HG03039 (cell line): ENCODE results near the gene MINDY1.

Experiments
- ATAC-seq: cut with Tn5 transposase; IDR thresholded peaks from one replicate; pipeline ENCODE4 v1.9.1; 2021; ENCODE audit warnings: mild to moderate bottlenecking, moderate library complexity; ENCODE audit not compliant: unreplicated experiment

The MINDY1 gene

DNA sequence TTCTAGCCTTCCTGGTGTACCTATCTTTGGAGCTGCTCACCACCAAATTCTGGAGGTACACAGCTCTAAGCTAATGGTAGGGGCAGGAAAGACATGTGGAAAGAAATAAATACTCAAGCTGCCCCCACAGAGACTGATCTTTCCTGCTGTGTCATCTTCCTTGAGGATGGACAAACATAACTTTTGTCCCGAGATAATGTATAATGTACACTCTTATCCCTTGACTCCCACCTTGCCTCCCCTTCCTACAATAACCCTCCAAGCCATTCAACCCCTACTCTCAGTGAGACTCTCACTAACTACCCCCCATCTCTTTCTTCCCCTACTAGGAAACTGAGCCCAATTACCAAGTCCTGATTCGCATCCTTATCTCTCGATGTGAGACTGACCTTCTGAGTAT, 12.5 kb downstream of the MINDY1 start:
- no peak for ATAC-seq

DNA sequence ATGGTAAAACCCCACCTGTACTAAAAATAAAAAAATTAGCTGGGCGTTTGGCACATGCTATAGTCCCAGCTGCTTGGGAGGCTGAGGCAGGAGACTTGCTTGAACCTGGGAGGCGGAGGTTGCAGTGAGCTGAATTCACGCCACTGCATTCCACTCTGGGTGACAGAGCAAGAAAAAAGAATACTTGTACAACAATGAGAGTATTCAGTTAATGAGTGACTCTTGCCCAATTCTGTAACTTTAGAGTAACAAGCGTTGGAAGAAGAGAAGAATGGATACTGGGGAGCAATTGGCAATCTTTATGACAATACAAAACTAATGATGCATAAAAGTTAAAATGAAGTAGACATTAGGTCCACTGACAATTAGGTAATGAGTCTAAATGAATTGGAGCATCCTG, 14.1 kb downstream of the MINDY1 start:
- no peak for ATAC-seq

DNA sequence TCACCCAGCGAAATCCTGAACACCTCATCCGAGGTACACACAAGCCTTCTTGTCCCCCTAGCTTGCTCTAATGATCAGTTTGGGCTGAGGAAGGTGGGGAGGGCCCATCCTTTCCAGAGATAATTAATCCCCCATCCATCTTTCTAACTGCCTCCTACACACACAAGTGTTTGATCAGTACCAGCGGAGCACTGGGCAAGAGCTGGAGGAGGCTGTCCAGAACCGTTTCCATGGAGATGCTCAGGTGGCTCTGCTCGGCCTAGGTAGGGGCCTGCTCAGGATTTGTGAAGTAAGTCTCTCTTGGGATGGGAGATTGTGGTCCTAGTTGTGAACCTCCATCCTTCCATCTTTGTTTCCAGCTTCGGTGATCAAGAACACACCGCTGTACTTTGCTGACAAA, 18.8 kb downstream of the MINDY1 start:
- ATAC-seq = no peak

DNA sequence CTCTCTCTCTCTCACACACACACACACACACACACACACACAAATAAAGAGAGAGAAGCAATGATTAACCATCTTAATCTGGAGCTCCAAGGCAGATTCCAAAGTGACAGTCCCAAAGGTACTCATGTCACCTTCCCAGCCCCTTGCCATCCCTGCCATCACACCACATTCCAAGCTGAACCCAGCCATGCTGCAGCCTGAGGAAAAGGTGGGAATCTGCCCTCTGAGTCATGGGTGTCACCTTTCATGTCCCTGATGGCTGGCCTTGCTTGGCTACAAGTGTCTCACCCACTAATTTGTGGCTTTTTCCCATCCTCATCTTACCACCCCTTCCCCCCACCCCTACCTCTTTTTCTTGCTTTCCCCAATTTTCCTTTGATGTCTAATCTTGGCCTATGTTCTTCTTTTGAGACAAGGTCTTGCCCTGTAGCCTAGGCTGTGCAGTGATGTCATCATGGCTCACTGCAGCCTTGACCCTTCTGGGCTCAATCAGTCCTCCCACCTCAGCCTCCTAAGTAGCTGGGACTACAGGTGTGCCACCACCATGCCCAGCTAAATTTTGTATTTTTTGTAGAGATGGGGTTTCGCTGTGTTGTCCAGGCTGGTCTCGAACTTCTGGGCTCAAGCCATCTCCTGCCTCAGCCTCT, 21.4 kb downstream of the MINDY1 start:
- no peak for ATAC-seq

DNA sequence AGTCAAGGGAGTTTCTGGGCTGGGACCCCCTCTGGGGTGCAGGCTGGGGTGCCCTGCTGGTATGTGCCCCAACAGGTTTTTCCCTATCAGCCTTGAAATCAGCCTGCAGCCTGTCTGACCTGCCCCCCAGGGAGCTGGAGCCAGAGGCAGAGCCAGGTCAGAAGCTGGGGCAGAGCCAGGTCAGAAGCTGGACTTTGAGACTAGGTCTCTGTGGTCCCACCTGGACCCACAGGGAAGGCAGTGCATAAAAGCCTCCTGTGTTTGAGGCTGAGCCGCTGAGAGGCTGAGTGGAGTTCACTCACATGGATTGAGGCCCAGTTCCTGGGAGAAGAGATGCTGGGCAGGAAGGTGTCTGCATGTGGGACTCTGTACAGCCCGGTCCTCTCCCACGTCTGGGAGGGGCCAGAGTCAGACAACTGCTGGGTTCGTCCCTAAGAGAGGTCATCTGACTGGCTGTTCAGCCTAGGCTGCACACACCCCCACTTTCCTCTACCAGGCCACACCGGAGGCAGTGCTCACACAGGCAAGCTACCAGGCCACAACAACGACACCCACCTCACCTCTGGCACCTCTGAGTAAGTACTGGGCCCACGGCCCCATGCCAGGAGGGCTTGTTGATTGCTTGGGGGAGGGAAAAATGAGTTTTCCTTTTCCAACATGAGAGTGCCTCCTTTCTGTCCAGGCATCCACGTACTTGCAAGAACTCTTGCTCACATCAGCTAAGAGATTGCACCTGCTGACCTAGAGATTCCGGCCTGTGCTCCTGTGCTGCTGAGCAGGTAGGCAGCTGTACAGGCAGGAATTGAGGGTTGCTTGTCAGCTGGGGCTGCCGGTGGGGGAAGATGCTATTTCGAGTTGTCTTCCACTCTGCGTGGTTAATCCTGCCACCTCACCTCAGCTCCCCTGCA, 24.6 kb downstream of the MINDY1 start, which contains the start of gene ANXA9:
Gene ANXA9, plus strand, starts transcription at position 488 of the 908 bp plus-strand sequence. CDS start 814 bp downstream, outside the sequence.
- no peak for ATAC-seq

DNA sequence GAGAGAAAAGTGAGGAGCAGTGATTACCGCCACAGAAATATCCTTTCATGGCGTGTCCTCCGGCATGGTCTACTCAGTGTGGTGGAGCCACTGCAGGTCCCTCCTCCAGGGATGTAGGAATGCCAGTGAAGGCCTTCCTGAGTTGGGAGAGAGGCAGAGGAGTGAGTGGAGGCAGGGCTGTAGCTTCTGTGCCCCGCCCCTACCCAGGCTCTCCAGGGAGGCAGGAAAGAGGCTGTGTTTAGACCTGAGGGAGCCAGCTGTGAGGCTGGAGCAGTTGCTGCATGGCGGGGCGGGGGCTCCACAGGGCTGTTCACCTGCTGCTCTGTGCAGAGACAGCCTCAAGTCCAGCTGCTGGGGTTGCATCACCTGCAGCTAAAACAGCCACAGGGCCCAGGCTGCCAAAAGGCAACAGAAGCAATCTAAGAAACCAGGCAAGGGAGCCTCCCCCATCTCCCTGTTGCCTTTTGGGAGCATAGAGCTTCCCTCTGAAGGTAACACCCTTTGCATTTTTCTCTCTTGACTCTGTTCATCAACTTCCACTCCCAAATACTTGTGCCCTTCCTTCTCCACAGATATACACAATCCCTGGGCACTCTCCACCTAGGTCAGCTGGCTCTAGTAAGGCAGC, 25.4 kb downstream of the MINDY1 start:
- ATAC-seq = no peak

DNA sequence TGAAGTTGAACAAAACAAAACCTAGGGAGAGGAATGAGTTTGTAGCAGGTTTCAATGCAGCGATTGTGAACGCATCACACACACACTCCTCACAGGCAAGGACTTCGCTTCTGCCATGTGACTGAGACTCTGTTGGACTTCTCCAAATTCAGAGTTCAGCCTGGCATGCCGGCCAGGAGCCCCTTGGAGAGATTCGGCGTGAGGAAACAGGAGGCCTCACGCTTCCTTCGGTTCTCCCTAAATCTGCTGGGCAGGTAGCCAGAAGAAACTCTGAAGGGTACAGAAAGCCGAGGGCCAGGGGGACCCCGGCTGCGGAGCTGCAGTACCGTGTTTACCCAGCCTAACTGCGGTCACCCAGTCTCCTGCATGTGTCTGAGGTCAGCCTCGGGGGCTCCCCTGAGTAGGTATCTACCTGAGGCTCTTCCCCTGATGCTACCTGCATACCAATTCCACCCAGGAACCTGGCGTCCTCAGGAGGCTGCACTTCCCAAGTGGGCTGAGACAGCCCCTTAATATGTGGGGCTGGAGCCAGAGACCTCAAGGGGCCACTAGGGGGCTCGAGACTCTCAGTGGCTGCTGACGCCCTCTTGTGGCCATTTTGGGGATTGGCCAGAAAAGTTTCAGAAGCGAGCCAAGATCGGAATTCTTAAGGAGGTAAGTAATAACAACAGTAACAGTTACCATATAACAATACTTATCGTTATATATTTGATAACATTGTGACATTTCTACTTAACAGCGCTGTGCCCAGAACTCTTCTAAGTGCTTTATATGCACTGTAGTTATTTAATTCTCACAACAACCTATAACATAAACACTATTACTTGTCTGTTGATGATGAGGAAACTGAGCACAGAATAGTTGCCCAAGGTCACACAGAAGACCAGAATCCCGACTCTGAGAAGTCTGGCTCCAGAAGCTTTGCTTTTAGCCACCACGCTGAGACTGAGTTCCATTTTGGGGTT, 27.3 kb downstream of the MINDY1 start:
- ATAC-seq = no peak

DNA sequence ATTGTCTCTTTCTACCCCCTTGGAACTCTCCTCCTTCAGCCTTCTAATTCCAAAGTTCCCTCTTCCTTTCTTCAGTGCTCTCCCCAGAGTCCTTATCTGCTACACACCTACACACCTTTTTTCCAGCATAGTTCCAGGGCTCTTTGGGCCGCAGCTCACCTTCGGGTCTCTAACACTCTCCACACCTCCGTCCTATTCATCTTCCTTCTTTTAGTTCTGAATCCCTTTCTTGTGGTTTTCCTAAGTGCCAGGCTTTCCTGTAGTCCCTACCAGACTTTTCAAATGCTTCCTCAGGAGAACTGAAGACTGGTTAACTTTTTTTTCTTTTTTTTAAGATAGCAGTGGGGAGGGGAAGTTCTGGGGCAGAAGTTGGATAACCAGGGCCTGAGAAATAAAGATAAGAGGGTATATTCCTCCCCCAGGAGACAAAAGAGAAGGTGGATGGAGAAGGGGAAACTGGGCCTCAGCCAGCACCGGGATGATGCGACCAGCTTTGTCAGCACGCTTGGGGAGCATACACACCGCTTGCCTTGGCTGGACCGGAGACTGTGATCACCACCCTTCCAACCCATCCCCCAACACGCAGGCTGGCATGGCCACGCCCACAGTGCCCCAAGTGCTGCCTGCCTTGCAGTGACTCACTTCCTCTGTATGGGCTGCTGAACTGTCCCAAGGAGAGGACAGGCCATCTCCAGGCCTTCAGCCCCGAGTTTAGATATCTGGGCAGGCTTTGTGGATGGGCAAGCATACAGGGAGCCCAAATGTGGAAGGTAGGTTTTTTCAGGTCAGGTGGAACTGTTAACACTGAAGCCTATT, 29.6 kb downstream of the MINDY1 start:
- ATAC-seq = no peak

DNA sequence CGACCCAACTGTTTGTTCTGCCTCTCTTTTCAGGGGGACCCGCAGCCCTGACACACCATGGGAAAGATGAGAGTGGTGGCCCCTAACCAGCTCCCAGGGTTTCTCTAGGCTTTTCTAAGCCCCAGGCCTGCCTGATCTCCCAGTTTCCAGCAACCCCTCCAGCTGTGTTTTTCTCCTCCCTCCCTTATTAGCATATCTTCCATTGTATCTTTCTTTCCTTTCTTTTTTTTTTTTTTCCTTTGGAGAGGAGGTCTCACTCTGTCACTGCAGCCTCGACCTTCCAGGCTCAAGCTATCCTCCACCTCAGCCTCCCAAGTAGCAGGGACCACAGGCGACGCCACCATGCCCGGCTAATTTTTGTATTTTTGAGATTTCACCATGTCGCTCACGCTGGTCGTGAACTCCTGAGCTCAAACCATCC, 30.3 kb downstream of the MINDY1 start:
- no peak for ATAC-seq

DNA sequence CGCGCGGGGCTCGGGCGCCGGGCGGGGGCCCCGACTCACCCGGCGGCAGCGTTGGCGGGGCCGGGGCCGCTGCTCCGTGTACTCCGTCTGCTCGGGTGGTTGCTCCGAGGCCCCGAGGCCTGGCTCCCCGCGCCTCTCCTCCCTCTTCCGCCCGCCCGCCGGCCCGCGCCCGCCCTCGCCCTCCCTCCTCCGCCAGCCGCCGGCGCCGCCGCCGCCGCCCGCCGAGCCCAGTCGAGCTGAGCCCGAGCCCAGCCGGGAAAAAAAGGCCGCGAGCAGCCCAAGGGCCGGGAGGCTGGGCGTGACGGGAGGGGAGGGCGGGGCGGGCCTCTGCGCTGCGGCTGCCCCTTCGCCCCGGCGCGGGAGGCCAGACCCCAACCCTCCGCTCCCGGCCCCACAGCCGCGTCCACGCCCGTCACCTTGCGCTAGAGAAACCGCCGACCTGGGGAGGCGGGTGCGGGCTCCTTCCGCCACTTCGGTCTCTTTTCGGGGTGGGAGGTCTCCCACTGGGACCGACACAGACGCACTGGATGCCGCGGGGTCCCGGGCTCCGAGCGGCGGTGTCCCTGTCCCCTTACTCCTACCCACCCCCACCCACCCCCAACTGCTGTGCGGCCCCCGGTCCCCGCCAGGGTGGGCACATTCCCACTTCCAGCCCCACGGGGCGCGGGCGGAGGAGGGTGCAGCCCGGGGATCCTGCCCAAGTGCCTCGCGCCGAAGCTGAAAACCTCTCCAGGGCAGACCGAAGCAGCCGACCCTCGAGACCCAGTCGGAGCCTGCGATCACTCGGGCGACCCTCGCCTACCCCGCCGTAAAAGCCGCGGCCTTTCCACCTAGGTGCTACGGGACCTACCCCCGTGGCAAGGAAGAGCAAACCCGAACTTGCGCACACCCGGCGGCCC, 31.9 kb downstream of the MINDY1 start, which contains the start of gene CERS2:
Gene CERS2, minus strand, starts transcription at position 256 of the 899 bp plus-strand sequence. CDS start 5,745 bp downstream, outside the sequence.
- peak; percentile 51 for ATAC-seq

DNA sequence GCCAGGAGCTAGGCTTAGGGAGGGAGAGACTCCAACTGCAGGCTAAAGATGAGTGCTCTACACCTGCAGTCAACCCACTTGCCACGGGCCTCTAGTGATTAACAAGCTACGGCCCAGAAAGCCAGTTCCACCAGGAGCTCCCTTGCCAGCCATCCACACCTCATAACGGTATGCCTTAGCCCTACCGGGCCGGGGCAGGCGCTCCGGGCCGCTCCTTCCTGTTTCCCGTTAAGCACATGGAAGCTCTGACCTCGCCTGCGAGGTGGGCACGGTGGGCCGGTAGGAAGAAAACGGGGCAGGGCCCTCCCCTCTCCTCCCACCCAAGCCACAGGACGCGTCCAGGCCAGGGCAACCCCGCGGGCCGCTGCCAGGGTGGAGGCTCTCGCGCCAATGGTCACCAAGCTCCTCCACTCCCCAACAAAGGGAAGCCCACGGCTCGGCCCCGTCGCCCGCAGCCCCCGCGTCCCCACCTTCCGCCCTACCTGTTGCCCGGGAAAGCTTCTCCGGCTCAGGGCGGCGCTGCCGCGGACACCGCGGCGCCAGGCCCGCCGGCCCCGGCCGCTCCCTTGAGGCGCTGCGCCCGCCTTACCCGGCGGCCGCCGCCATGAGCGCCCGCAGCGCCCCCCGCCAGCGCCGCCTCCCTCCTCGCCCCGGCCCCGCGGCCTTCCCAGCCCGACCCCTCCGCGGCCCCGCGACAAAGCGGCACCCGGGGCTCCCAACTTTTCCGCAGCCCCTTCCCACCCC, 32.7 kb downstream of the MINDY1 start:
- ATAC-seq = peak; percentile 37

DNA sequence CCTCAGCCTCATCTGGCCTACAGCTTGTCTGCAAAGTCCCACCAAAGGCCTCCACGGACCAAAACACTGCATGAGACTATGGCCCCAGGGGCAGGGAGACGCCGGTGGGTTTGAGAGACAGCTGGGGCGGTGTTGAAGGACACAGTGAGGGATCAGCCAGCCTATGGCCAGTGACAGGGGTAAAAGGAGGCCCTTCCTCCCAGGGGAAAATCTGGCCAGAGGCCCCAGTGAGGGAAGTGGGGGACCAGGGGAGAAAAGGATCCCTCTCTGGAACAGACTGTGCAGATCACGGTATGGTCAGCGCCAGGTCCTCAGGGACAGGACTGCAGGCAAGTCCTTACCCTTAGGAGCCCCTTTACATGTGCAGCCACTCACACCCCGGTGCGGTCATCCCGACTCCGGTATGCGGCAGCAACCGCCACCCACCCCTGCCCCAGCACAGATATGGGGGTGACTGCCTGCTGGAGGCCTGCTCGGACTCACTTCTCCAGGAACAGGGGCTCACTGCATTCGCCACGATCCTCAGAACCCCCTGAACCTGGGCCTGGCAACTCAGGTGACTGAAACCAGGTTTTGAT, 33.4 kb downstream of the MINDY1 start:
- ATAC-seq = no peak

DNA sequence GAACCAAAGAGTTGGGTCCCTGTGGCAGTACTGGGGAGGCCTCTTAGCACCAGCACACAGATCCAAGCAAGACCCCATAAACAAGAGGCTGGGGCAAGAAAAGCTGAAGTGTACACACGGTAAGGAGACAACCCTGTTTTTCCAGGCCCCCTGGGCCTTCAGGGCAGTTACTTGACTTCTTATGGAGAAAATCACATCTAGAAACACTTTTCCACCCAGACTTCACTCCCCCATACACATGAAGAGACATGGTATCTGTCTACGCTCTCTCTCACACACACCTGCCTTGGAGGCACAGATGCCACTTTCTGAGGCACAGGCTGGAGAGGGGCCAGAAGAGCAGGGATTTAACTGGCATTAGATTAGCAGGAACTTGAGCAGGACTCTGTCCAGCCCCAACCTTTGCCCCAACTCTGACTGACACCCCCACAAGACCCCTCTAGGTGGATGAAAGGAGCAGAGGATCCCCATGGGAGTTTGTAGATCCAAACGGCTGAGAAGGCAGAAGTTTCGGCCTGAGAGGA, 34.2 kb downstream of the MINDY1 start:
- no peak for ATAC-seq

DNA sequence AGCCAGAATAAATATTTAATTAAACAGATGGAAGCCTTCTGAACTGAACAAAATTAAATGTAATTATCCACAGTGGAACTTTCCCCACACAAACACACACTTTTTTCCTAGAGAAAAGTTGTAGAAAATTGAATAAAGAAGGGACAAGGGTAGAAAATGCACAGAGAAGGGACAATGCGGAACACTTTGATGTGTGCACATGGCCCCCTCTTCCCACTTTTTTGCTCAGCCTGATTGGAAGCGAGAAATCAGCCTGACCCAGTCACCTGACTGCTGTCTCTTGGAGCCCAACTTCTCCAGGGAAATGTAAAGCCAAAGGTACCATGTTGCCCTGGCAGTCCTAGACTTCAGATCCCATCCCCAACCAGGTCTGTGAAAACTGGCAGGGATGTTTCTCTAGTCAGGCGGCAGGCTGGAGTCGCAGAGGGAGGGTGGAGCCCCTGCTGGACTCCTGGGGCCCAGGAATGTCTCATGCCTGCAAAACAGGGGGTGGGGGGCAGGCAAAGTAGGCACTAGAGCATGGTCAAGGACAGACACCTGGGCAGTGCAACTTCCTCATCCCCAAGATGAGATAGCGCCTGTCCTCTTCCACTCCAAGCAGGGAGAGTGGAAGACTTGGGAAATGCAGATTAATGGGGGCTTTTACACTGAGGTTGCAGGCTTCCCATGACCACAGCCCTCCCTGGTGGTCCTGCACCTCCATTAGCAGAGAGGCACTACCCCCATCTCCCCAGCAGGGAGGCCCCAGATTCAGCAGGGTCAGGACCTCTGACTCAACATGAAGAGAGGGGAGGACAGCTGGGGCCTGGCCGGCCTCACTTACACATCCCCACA, 34.9 kb downstream of the MINDY1 start:
- ATAC-seq = no peak

DNA sequence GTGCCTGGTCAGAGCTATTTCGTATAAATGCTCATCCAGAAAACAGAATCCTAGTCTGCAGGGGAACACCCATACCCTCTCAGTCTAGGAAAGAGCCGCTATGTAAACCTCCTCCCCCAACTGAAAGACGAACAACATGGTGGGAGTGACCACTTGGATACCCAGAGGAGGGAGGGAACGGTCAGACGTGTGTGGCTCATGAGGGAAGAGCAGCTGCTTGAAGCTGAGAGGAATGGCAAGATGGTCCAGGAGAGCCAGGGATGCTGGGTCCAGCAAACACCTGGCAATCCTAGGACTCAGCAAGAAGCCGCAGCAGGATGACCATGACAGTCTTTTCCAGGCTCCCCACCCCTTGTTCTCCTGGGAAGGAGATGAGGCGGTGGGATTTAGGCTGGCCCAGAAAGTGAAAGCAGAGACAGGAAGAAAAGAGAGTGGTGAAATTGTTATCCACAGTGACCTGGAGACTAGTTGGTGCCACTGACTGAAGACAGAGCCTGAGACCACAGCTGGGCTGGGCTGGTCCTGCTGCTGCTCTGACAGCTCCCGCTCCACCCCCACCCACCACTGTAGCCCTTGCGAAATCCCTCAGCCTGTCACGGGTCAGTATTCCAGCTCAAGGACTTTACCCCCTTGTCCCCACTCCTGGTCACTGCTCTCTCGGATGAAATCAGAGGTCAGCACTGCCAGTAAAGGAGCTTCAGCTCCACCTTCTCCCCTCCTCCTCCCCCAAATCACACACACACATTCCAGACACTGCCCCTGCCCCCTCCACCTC, 35.7 kb downstream of the MINDY1 start:
- no peak for ATAC-seq

DNA sequence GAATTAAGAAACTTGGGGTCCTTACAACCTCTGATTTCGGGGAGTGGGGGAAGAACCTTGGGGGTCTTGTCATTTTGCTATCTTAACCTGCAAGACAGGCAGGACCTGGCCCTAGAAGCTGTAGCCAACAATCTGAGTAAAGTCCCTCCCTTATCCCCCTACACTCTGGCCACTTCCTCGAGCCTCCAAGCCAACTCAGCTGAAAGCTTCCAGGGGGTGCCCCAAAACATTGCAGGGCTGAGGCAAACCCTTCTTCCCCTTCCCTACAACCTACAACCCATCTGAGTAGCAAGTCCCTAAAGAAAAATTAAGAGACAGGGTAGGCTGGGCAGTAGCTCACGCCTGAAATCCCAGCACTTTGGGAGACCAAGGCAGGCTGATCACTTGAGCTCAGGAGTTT, 37.1 kb downstream of the MINDY1 start:
- no peak for ATAC-seq
